Gastrocnemius medialis (tissue), 4 donors: ENCODE results near the gene FGF13.

Experiments used
- CTCF ChIP-seq, 5 experiments: fragments of 450-650 bp in 3 of 5; fragments of 200-600 bp in 2 of 5; sonication (generic) in 2 of 5; IDR thresholded peaks in 4 of 5; conservative IDR thresholded peaks in 1 of 5; 1 replicate in 4 of 5; 2 replicates in 1 of 5; pipeline ENCODE4 v1.5.1; 2016 to 2019; ENCODE audit warnings: antibody characterized with exemption in 5 of 5, mild to moderate bottlenecking in 3 of 5, moderate library complexity in 3 of 5
- POLR2A ChIP-seq, 2 donors: fragments of 450-650 bp; IDR thresholded peaks; one replicate each; pipeline ENCODE4 v1.6.1; 2017; ENCODE audit warnings: antibody characterized with exemption in 2 of 2, mild to moderate bottlenecking in 2 of 2, moderate library complexity in 2 of 2

GRCh38 chrX:138742217-138742616 is 30.7 kb upstream of the FGF13 start:
- TF ChIP-seq CTCF (IDR thresholded peaks at IDR 0.05 in 4 of 5, conservative IDR thresholded peaks at IDR 0.05 in 1 of 5): no peak
- TF ChIP-seq POLR2A (IDR thresholded peaks at IDR 0.05): no peak
